ENCODE results near the gene ACAD11. TPM values are rescaled to one million over a fixed set of nuclear protein-coding genes. Genes with fewer than 3 reads are reported as not detected.

ACAD11 gene
- total RNA-seq, 2 experiments from 2014 or later = 18.5 to 23.5 TPM

DNA sequence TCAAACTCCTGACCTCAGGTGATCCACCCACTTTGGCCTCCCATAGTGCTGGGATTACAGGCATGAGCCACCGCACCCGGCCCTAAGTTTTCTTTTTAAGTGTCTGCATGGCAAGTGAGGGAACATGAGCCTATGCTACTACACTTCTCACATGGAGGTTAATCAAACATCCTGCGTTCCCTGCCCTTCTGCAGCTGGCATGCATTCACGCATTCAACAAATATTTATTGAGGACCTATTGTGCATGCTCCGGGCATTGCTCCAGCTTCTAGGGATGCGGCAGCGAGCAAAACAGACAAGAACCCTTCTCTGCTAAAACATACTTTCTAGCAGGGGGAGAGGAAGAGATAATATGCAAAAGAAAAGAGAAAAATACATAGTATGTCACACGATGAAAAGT is 105.2 kb downstream of the ACAD11 start:
- no peaks in the 10 kb centered on the region for H3K9me3 ChIP-seq (ENCODE audit: low read length)
- H3K4me3 ChIP-seq (ENCODE audit: low read depth, low read length, poor library complexity, severe bottlenecking) = no peak overlapping the region
- no peak overlapping the region for H3K27ac ChIP-seq (ENCODE audit: low read depth, low read length, poor library complexity, severe bottlenecking)
- H3K9me2 ChIP-seq (ENCODE audit: insufficient read depth, low read length) = no peaks in the 10 kb centered on the region
- no peaks in the 10 kb centered on the region for H3K36me3 ChIP-seq (ENCODE audit: insufficient read depth, low read length)
- peaks cover 12% of the 10 kb centered on the region for H3K4me1 ChIP-seq (ENCODE audit: insufficient read depth, low read length, poor library complexity, severe bottlenecking)
- TF ChIP-seq EZH2phosphoT487 (IDR thresholded peaks at IDR 0.05; ENCODE audit: borderline replicate concordance, low read depth, low read length) (no peak), CTCF (conservative IDR thresholded peaks at IDR 0.05; ENCODE audit: low read length) (no peak)
- H2AFZ ChIP-seq (ENCODE audit: low read length) = no peak overlapping the region
- no peaks in the 10 kb centered on the region for H3K79me2 ChIP-seq (ENCODE audit: insufficient read depth, low read depth, low read length)
- no peak overlapping the region for H3K4me2 ChIP-seq (ENCODE audit: low read length)
- intact Hi-C loops (cut with micrococcal nuclease; ENCODE audit: unreplicated experiment) = no loop called here
- H4K20me1 ChIP-seq (ENCODE audit: insufficient read depth, low read length) = no peaks in the 10 kb centered on the region
- CTCF ChIA-PET (ENCODE audit: unreplicated experiment) = no interaction called here
- POLR2A ChIA-PET = interaction anchor here (0.7 kb wide), 1 partner anchor 332 kb away, joined by 3 read pairs; no protein-coding TSS in a partner anchor
- no peak for DNase-seq (ENCODE audit: low spot score)
- BruUV-seq (replicated peaks) = no TSS peak

- H3K9me3 ChIP-seq (ENCODE audit: low read length) = no peaks in the 10 kb centered on the region
- H3K36me3 ChIP-seq (ENCODE audit: insufficient read depth, low read length) = no peaks in the 10 kb centered on the region
- intact Hi-C loops (cut with micrococcal nuclease; ENCODE audit: unreplicated experiment) = no loop called here
- no peak overlapping the region for H2AFZ ChIP-seq (ENCODE audit: low read length)
- no peaks in the 10 kb centered on the region for H4K20me1 ChIP-seq (ENCODE audit: insufficient read depth, low read length)
- no peak for DNase-seq (ENCODE audit: low spot score)
- no peak overlapping the region for H3K27ac ChIP-seq (ENCODE audit: low read depth, low read length, poor library complexity, severe bottlenecking)
- peaks cover 12% of the 10 kb centered on the region for H3K4me1 ChIP-seq (ENCODE audit: insufficient read depth, low read length, poor library complexity, severe bottlenecking)
- no peak for TF ChIP-seq EZH2phosphoT487 (IDR thresholded peaks at IDR 0.05; ENCODE audit: borderline replicate concordance, low read depth, low read length)
- TF ChIP-seq CTCF (conservative IDR thresholded peaks at IDR 0.05; ENCODE audit: low read length) = no peak
- H3K9me2 ChIP-seq (ENCODE audit: insufficient read depth, low read length) = no peaks in the 10 kb centered on the region
- no peaks in the 10 kb centered on the region for H3K79me2 ChIP-seq (ENCODE audit: insufficient read depth, low read depth, low read length)
- no peak overlapping the region for H3K4me2 ChIP-seq (ENCODE audit: low read length)
- no TSS peak for BruUV-seq (replicated peaks)
- no peak overlapping the region for H3K4me3 ChIP-seq (ENCODE audit: low read depth, low read length, poor library complexity, severe bottlenecking)
- POLR2A ChIA-PET = interaction anchor here (0.7 to 1.4 kb wide), 4 partner anchors 15 to 331 kb away, joined by 3 to 4 read pairs (median 3); no protein-coding TSS in a partner anchor
- CTCF ChIA-PET (ENCODE audit: unreplicated experiment) = no interaction called here
These were observed 105.8 kb downstream of the ACAD11 start for GRCh38 chr3:132553826-132554225.

DNA sequence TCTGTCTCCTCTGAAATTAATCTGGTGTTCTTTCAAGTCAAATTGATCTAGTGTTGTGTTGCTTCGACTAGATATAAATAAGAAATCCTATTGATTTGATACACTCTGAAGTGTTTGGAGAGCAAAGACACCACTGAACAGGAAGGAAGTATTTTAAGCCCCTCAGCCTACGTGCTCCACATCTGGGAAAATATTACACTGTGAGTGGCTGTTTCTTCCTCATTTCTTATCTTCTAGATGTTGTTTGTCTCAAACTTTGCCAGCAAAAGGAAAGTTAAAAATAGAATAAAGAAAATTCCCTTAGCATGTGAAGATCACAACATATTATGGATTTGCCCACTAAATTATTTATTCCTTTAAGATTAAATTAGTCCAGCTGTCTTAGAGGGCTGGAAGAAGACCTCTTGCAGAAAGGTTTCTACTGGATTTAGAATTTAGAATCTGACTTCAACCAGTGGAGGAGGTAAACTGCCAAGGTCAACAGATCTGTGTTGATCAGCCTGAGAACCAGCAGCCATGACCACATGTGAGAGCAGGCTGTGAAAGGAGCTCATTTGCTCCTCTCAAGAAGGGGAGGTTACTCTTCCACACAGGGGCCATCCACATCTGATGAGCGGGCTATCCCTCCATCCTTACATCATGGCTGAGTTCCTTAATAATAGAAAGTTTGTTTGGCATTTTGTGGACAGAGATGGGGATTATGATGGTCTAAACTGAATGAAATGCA is 108.9 kb downstream of the ACAD11 start:
- no peak overlapping the region for H3K4me2 ChIP-seq (ENCODE audit: low read length)
- POLR2A ChIA-PET = interaction anchor here (0.6 to 1.3 kb wide), 2 partner anchors 15 to 151 kb away, joined by 3 to 4 read pairs; no protein-coding TSS in a partner anchor
- H3K79me2 ChIP-seq (ENCODE audit: insufficient read depth, low read depth, low read length) = no peaks in the 10 kb centered on the region
- TF ChIP-seq EZH2phosphoT487 (IDR thresholded peaks at IDR 0.05; ENCODE audit: borderline replicate concordance, low read depth, low read length) = no peak
- TF ChIP-seq CTCF (conservative IDR thresholded peaks at IDR 0.05; ENCODE audit: low read length) = no peak
- CTCF ChIA-PET (ENCODE audit: unreplicated experiment) = no interaction called here
- H3K4me3 ChIP-seq (ENCODE audit: low read depth, low read length, poor library complexity, severe bottlenecking) = no peak overlapping the region
- H3K4me1 ChIP-seq (ENCODE audit: insufficient read depth, low read length, poor library complexity, severe bottlenecking) = peaks cover 12% of the 10 kb centered on the region
- H3K27ac ChIP-seq (ENCODE audit: low read depth, low read length, poor library complexity, severe bottlenecking) = no peak overlapping the region
- intact Hi-C loops (cut with micrococcal nuclease; ENCODE audit: unreplicated experiment) = no loop called here
- no peaks in the 10 kb centered on the region for H3K9me2 ChIP-seq (ENCODE audit: insufficient read depth, low read length)
- BruUV-seq (replicated peaks) = TSS peak; percentile 19
- H2AFZ ChIP-seq (ENCODE audit: low read length) = peak overlapping the region; percentile 36; the same call in 1 of the 2 replicates
- DNase-seq (ENCODE audit: low spot score) = no peak
- H3K36me3 ChIP-seq (ENCODE audit: insufficient read depth, low read length) = no peaks in the 10 kb centered on the region
- no peaks in the 10 kb centered on the region for H4K20me1 ChIP-seq (ENCODE audit: insufficient read depth, low read length)
- peaks cover 9% of the 10 kb centered on the region; the same call in 1 of the 2 replicates for H3K9me3 ChIP-seq (ENCODE audit: low read length)

Data from OCI-LY7 (cell line).